Measurements from ENCODE around the gene RBM26.
A peak's percentile ranks its signal among the peaks of the same experiment; 100 is the strongest.

Gene RBM26

DNA sequence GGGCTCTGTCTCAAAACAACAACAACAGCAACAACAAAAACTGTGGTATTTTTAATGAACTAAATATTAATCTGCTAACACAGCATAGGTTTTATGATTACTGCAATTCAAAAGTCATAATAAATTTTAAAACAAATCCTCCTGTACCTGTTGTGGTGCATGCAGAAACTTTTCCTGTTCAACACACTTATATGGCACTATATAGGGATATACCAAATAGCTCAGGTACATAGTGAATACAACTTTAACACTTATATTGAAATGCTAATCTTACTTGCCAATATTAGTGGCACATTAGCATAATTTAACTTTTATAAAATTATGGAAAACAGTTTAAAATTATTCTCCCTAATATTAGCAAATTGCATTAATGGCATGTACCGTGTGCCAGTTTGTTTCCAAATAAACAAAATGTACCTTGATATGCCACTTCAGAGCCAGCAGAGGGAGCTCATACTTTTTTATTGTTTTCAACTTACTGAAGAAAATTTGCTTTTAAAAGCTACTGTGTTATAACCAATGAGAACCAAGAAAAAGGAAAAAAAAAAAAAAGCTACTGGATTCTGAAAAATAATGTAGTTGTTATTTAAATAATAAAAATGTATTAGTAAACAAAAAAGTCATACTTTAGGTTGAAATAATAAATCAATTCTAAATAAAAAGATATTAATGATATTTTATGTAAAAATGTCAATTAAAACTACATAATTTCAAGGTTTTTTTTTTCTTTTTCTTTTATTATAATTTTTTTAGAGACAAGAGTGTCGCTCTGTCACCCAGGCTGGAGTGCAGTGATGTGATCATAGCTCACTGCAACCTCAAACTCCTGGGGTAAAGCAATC is 18.0 kb upstream of the RBM26 start:
- DNase-seq = no peak

DNA sequence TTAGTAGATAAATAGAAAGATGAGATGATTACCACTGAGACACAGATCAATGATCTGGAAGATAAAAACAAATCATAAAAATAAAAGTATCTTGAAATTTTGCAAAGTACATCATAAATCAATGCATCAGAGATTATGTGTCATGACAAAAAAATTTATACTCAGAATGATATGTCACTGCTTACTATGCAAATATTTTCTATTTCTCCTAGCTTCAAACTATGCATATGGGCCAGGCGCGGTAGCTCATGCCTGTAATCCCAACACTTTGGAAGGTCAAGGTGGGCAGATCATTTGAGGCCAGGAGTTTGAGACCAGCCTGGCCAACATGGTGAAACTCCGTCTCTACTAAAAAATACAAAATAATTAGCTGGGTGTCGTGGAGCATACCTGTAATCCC is 17.3 kb upstream of the RBM26 start:
- DNase-seq = no peak

DNA sequence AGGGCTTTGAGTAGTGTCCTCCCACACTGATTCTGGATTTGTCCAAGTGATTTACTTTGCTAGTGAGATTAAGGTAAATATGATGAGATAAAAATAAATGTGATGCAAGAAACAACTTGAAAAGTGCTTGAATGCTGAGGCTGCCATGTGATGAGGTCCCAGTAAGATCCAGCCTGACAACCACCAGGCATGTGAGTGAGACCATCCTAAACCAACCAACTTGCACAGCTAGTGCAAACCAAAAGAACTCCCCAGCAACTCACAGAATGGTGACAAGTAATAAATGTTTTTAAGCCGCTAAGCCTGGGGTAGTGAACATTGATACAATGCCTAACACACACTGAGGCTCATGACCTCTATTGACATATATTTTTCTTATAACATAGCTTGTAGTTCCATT is 13.3 kb upstream of the RBM26 start:
- DNase-seq = no peak

DNA sequence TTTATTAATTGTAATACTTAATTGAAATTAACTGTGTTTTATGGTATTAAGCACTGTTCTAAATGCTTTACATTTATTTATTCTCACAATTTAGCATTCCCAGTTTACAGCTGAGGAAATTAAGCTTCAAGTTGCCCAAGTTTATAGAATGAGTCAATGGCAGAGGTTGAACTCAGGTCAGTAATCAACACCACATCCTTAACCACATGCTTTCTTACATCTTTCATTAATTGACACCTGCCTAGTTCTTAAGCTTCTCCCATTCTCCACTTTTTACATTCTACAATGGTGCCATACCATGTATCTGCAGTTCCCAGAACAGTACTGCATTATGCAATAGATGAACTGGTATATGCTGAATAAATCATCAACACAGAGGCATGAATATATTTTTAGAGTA is 11.7 kb upstream of the RBM26 start:
- no peak for DNase-seq

DNA sequence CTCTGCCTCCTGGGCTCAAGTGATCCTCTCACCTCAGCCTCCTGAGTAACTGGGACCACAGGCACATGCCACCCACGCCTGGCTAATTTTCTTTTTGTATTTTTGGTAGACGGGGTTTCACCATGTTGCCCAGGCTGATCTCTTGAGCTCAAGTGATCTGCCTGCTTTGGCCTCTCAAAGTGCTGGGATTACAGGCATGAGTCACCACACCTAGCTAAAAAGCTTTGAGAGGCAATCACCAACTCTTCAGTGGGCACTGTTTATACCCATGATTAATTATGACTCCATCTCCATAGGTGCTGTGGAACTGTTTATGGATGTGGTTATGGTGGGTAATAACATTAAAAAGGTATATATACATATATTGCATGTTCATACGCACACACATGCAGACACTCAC is 7.5 kb upstream of the RBM26 start:
- no peak for DNase-seq

DNA sequence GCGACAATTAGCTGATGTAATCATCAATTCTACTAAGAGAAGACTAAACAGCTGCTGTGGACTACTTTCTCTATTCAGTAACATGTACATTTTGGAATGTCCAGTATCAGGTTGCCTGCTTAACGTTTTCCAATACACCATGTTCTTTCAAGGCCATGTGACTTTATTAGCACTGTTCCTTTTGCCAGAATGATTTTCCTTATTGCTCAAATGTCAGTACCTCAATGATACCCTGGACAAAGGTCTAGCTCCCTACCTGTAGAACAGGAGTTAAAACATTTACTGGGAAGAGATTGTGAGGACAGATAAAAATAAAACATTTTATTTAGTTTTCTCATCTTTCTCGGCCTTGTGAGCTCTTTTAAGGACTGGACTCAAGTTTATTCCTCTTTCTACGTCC is 3.8 kb upstream of the RBM26 start:
- DNase-seq = no peak

DNA sequence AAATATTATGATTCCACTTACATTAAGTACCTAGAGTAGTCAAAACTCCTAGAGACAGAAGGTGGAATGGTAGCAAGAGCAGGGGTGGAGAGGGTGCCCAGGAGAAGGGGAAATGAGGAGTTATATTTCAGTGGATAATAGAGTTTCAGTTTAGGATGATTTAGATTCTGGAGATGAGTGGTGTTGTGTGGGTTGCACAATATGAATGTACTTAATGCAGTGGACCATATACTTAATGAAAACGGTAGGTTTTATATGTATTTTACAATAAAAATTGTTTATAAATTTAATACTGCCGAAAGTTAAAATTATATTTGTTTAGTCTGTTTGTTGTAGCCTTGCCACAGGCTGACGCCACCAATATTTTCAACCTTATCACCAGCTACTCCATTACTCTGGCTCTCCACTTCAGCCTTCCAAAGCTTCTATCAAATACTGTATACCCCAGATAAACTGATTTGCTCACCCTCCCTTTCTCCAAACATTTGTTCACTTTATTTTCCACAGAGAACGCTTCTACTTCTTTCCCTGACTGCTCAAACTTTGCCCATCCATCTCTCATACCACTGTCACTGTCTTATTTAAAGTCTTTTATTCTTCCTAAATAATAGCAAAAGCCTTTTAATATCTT is 1.4 kb upstream of the RBM26 start:
- DNase-seq = no peak

DNA sequence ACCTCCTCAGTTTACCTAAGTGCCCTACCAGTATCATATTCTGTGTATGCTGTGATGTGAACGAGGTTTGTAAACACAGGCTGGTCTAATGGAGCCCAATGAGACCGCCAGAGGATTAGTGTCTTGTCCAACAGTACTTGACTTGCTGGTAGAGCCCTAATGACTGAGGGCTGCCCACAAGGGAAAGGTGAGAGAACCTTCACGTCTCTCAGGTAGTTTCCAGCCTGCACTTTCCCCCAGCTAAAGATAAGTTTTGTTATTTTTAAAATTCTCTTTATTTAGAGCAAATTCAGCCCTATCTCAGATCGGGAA is 498 bp upstream of the RBM26 start:
- no peak for DNase-seq

DNA sequence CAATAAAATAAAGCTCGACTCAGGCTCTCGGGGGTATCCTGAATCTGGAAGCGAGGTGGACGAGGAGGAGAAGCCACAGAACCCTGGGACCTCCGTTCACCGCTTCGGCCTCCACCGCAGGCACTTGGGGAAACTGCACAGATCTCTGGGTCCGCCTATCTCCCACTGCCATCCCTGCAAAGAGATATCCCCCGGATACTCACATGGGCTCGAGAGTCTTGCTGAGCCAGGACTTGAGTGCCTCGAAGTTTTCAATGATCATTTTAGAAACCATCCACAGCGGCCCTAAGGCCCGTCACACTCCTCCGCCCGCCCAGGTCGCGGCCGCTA is 589 bp downstream of the RBM26 start:
- DNase-seq = peak; percentile 34

DNA sequence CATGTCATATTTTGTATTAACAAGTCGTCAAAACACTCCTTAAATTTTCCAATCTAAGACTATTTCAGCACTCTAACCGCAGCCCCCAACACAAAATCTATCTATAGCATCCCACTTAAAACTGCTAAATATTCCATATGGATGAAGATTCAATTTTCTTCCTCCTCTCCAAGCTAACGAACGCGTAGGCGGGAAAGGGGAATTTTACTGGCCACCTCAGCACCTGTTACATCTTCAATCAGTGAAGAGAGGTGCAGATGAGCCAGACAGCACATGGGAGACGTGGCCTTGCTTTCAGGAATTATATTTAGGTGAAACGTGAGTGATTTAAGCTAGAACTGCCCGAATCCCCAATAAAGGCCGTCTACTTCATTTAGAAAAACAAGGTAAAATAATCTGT is 1.1 kb downstream of the RBM26 start:
- DNase-seq = peak; percentile 17

DNA sequence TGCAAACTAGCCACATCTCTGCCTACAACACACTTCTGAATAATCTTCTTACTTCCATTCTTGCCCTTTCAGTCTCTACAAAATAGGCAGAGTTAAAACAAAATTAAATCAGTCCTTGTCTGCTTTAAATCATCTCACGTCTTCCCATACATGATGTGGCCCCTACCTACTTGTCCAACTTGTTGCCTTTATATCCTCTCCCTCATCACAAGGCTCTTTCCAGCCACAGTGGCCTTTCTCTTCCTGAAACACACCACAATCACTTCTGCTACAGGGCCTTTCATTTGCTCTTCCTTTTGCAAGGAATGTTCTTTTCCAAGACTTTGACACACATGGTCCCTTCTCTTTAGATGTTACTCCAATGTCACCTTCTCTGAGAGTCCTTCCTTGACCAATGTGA is 1.7 kb downstream of the RBM26 start:
- DNase-seq = no peak

DNA sequence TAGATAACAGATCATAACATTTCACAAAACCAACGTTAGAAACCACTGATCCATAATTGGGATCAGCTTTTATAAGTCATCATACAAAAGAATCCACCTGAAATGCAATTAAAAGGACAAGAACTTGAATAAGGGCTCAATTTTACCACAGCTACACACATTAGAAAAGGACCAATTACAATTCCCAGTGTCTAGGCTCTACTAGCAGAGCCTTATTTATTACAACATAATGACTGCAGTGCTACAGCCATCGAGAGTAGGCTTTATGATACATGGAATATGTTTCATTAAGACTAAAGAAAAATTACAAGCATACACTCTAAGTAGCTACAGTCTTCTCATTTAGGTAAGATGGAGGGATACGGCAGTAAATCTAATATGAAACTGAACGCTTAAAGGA is 2.9 kb downstream of the RBM26 start:
- no peak for DNase-seq

DNA sequence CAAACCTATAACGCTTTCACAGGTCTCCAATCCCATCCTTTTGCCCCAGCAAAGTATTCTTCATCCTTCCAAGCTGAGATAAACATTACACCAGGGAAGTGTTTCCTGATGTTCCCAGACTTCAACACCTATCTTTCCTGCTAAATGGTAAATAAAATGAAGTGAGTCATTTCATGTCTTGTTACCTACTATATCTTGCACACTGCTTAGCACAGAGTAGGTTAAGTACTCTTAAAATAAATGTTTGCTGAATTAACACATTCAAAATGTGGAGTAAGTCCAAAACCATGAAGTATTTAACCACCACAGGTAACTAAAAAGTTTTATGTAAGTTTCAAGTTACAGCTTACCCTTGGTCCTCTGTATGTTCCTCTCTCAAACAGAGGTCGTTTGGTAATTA is 3.4 kb downstream of the RBM26 start:
- DNase-seq = no peak

DNA sequence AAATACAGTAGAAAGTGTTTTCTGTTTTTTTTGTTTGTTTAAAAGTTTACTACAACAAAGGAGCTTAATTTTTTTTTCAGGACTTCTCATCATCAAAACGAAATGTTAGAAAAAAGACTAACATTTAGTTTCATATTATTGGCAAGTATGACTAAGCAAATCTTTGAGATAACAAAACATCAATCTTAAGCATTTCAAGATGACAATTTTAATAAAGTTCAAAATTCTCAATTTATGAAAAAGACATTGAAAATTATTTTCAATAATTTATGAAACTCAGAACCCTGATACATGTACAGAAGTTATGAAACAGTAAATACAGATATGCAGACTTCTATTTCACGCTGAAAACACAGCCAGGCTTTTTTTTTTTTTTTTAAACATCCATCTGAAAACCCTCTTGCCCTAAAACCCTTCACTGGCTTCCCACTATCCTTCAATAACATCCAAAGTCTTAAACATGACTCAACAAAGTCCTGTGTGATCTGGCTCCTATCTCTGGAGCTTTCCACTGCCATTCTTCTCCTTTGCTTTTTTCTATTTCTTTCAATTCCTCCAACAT is 3.9 kb downstream of the RBM26 start:
- no peak for DNase-seq

DNA sequence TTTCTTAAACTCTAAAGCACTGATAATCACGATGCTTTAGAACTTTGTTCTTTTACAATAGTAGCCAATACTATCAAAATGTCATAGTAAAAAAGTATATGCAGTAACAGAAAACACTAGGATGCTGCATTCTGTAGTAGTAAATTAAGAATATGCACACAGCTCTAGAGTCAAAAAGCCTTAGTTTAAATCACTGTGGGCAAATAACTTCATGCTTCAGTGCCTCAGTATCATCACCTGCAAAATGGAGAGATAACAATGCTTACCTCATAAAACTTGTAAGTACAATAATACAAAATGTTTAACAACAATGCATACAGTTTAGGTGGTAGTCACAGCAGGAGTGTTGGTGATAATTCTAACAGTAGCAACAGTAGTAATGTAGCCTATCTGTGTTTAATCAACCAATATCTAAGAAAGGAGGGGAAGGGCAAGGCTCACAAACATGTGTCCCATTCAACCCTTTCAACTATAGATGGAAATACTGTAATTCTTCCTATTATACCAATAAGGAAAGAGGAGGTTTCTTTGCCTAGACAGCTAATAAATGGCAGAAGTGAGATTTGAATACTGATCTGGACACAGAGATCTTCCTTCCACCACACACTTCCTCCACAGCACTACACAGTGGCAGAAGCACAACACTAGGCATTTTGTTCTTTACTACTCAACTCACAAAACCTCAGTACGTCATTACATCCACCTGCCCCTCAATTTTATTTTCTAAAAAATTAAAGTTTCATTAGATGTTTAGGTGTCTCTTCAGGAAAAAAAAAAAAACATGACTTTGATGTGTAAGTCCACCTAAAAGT is 4.6 kb downstream of the RBM26 start:
- no peak for DNase-seq

DNA sequence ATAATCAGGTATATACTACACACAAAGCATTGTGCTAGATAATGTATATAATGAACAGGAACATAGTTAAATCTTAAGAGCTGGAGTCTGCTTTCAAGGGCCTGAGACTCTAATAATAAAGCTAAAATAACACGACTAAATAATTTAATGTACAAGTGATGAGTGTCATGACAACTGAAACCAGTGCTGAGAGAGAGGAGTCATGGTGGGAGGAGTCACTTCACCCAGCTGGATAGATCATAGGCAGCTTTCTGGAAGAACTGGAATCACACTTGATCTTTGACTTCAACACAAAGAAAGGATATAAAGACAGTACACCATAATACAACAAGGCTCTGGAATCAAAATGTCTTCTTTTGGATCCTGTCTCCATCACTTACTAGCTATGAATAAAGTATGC is 7.1 kb downstream of the RBM26 start:
- DNase-seq = no peak

DNA sequence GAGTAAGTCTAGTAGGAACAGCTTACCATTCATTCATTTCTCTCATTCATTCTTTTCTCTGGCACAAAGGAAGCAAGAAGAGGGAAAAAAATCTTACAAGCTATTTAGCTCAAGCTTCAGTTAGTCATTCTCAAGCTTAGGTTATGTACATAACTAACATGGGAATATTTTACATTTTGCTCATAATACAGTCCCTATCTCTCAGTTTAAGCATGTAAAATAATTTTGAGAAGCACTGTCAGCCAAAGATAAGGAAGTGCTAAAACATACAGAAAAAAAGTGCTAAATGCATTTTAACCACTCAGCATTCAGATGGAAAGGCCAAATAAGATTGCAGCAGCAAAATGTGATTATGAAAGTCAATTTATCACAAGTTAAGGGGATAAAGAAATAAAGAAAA is 7.9 kb downstream of the RBM26 start:
- no peak for DNase-seq

DNA sequence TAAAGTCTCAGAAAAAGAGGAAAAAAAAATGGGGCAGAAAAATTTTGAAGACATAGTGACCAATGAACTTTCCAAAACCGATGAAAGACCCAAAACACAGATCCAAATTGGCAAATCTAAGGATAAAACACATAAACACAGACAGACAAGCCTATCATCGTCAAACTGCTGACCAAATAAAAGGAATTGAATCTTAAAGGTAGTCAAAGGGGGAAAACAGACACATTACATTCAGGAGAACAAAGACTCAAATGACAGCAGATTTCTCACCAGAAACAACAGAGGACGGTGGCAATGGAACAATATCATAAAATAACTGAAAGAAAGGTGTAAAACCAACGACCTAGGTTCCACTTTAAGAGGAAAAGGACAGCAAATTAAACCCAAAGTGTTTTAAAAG is 10.2 kb downstream of the RBM26 start:
- DNase-seq = no peak

DNA sequence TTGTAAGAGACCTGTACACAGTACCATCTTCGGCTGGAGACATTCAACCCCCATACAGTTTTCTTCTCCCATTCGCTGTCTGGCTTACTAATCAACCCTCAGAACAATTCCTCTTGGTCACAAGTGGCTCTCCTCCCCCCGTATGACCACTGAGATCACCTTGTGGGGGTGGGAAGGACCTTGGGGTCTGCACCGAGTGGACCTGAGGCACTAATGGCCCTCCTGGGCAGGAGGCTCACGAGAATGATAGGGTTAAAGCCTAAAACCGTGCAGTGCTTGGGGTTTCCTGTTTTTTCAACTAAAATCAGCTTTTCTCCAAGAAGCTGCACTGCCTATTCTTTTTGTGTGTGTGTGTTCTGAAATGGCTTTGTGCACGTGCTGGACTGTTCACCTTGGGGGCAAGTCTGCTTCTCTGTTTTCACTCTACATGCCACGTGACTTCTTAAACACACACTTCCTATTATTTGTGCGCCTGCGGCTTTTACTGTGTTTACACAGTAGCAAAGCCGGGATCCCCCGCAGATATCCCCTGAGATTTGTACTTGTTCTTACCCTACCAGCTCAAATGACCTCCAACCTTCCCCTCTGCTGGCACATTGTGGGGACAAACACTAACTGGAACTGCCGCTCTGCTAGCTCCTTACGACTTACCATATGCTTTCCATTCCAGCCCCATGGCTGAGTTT is 12.3 kb downstream of the RBM26 start:
- DNase-seq = peak; percentile 25

DNA sequence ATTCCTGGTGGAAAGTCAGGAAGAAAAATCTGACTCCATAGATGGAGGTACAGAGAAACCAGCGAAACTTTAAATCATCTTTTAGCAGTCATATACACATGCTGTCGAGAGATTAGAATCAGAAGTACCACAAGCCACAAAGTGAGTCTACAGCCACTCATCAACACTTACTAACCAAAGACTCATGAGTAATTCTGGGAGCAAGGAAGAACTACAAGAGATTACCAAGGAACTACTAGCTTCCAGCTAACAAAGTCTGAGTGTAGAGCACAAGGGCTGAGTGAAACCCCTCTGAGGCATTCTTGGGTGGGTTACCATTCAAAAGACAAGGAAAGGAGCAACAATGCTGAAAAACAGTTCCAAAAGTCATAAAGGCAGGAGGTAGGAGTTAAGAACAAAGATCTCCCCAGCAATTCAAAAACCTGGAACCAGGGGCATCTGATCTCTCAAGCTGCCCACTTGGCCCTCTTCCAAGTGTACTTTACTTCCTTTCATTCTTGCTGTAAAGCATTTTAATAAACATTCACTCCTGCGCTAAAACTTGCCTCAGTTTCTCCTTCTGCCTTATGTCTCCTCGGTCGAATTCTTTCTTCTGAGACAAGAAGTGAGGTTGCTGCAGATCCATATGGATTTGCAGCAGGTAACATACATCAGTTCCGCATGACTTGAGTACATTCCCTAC is 13.0 kb downstream of the RBM26 start:
- no peak for DNase-seq

DNA sequence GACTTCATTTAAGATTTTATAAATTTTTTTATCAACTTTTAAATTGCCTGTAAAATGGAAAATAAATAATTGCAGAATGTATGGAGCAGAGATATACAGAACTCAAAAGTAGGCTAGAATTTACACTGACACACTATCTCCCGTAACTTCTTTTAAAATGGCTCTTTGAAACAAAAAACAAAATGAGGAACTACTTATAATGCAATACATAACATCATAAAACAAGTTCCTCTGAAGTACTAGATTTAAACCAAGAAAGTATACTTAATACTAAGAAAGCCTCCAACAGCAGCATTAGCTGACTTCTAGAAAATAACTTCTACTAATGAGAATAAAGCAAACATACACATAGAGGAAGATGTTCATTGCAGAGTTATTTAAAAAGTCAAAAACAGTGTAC is 17.0 kb downstream of the RBM26 start:
- DNase-seq = no peak

DNA sequence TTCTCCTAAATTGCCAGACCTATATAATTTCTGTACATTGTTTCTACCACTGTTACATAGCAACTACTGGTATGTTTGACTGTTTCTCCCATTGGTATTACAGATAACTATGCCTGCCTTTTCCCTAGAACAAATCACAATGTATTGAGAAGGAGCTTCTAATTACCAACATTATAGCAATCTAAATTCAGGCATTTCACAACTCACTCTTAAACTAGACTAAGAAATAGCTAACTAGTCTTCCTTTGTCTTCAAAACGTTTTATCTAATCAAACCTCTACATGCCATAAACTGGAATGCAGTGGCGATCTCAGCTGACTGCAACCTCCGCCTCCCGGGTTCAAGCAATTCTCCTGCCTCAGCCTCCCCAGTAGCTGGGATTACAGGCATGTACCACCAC is 18.2 kb downstream of the RBM26 start:
- no peak for DNase-seq

Data from NCI-H1092 (cell line).